CD4-positive, alpha-beta T cell treated with Interleukin-1 beta for 1 hour (primary cell): ENCODE results near the gene ELOVL3.

ENCODE experiments used
- DNase-seq, 2 donors: peaks; one replicate each; pipeline ENCODE4 v3.0.0-alpha.2; 2020 to 2022

ELOVL3 gene

DNA sequence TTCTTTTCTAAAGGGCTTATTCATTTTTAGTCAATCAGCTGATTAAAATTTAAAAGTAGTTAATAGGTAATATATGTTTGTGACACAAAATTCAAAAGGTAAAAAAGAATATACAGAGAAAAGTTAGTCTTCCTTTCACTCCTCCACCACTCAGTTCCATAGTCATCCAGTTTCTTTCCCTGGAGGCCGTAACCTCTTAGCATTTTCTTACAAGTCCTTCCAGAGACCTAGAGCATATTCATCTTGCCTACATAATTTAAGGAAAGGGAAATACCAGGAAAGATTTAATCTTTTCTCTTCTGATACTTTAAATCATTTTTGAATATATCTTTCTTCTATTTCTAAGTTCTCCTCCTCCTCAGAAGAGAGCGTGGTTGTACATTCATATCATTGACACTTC is 29.3 kb downstream of the ELOVL3 start:
- DNase-seq = no peak

DNA sequence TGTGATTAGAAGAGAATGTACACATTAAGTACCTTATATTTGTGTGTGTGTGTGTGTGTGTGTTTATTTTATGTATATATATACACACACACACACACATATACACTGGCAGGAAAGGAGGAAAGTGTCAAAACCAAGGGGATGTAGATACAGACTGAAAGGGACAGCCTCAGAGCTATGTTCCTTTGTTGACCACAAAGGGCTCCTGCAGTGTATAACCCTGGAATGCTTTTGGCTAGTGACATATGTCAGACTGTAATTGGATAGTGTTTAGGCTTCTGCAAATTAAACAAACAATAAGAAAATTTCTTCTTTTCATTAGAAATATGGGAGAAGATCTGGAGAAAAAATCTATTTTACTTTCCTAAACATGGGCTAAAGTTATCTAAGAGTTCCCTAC is 35.1 kb downstream of the ELOVL3 start:
- no peak for DNase-seq

DNA sequence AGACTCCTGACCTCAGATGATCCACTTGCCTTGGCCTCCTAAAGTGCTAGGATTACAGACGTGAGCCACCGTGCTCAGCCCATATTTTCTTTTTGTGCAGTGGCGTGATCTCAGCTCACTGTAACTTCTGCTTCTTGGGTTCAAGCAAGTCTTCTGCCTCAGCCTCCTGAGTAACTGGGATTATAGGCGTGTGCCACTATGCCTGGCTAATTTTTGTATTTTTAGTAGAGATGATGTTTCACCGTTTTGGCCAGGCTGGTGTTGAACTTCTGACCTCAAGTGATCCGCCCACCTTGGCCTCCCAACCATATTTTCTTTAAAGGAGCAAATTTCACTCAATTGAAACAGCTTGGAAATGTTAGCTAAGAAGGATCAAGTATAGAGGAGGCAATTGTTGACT is 35.7 kb downstream of the ELOVL3 start:
- no peak for DNase-seq

GRCh38 chr10:102262744-102263370 is 36.8 kb downstream of the ELOVL3 start:
- no peak for DNase-seq

DNA sequence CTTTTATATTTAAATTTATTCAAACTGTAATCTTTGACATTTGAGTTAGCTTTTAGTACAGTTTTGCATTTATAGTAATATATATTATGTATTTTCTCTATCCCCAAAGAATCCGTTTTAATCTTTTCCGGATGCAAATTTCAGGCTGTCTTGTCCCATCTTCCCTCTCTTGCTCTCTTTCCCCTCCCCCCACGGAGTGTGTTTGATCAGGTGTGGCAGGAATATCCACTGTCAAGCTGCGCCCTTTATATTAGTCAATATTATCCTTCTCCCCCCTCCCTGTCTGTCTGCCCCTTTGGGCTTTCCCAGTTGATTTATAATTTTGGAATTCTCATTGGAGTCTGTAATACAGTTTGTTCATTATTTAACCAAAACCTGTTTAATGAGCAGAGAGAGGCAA is 38.3 kb downstream of the ELOVL3 start:
- no peak for DNase-seq

DNA sequence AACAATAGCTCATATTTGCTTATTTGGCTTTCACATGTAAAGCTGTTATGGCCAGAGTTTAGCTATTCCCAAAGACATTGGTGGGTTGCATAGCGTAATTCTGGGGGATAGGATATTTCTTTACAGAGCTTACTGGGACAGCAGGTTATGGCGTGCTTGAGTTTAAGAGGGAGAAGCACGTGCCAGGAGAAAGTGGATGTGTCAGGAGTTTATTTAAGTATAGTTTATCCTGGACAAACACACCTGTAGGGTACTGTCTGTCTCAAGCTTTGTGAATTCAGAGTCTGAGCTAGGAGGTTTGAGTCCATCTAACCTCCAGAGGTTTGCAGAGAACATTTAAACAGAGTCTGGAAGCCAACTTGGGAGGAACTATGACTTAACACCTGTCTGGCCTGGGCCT is 40.6 kb downstream of the ELOVL3 start:
- no peak for DNase-seq

DNA sequence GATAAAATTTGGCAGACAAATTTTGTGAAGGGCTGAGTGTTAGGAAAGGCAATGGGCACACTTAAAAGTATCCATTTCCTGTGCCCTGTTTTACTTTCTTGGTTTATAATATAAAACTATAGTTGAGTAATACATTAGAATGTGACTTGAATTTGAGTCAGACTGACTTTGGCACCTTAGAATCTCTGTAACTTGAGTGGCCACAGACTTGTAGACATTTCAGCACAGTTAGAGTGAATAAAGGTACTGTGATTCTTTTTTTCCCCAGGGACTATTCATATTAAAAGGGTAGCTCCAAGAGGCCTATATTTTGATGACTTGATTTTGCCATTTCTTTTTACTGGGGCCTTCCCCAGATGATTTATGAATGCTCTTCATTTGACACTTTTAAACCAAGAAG is 41.6 kb downstream of the ELOVL3 start:
- no peak for DNase-seq

DNA sequence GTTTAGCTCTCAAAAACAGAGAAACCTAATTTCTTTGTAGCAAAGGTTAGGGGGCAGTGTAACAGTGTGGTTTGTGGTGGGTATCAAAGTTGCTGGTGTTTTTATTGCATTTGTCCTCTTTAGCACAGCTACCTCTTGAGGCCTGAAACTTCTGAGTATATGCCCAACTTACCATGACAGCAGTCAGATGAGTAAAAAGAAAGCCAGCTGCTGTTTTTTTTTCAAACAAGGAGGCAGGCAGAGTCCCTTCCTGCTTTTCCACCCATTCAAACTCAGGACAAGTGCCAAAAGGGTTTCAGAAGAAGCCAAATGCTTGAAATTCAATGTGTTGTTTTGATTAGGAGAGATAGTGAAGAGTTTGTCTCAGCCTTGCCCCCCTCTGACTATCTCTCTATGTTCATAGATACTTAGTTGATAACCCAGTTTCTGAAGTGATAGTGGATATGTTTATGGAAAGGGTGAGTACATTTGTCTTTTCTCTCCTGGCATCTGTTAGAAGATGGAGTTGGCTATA is 42.3 kb downstream of the ELOVL3 start:
- DNase-seq = no peak

DNA sequence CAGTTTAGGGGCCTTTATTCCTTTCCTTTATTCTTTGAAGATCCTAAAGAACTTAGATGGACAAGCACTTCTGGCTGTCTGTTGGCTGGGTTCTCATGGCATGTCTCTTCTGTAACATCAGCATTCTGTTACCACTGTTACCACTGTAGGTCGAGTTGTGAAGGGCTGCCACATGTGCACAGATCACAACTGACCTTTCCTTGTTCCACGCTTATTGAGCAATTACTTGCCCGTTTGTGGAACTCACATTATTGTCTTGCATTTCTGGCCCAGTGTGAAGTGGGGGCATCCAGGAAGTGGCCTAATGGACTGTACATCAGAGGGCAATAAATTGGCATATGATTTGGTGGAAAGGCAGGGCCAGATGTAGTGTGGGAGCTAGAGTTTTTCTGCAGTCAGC is 42.9 kb downstream of the ELOVL3 start:
- no peak for DNase-seq

DNA sequence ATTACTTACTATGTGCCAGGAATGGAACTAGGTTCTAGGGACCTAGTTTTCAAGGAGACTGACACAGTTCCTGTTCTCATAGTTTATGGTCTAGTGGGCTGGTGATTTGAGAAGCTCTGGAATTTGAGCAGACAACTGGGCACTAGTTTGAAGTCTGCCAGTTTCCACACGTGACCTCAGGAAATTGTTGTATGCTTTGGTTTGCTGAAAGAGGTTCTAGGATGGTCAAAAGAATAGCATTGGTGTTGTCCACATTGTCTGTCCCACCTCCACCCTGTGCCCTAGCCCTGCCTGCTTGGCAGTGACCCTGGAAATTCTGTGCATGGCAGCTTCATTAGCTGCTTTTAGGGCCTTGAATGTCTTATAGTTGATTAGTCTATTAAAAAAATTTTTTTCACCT is 48.0 kb downstream of the ELOVL3 start:
- DNase-seq = no peak

- no peak for DNase-seq
Measured at GRCh38 chr10:102275343-102275742, 49.2 kb downstream of the ELOVL3 start.

DNA sequence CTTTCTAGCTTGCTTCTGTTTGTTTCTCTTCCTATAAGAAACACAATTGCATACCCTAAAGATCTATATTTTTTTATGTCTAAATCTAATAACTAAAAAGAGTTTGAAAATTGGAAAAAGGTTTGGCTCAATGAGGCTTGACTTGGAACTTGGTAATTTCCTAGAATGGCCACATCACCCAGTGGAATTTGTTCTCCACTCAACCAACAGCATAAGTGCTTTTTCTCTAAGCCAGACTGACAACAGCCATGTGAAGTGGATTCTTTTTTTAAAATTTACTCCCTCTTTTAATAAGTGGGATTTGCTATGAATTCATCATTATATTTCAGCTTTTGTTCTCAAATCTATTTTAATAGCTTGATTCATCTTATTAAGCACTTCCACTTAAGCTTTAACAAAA is 53.0 kb downstream of the ELOVL3 start:
- DNase-seq = no peak
